RWPE1 (cell line): ENCODE measurements around the gene ANKRD63.

Experiments used
- CTCF ChIA-PET: fragments of 350-600 bp; sonication (Branson Sonifier 250); formaldehyde crosslinking; extraction: SDS; loops from one replicate; lab custom pipeline; 2021; lab: Yijun Ruan, JAX
- POLR2A ChIA-PET: fragments of 400-600 bp; formaldehyde crosslinking; extraction: SDS; loops from one replicate; lab custom pipeline; 2020; ENCODE audit warnings: antibody characterized with exemption; ENCODE audit not compliant: low non-redundant PET; lab: Yijun Ruan, JAX
- DNase-seq: peaks from one replicate; pipeline ENCODE4 v3.0.0; 2012; ENCODE audit warnings: low spot score
- H3K27ac ChIP-seq: fragments of 450-650 bp; 2 replicates; pipeline ENCODE4 v1.5.1; 2017
- CTCF ChIP-seq: fragments of 450-650 bp; conservative IDR thresholded peaks from 2 replicates; pipeline ENCODE4 v1.5.1; 2017; ENCODE audit warnings: low read depth, mild to moderate bottlenecking

Gene ANKRD63

GRCh38 chr15:40287505-40287904 lies 4.6 kb upstream of the ANKRD63 start:
- no peak overlapping the region for H3K27ac ChIP-seq
- no peak for DNase-seq
- CTCF ChIA-PET = interaction anchor here (1.0 to 2.5 kb wide), 4 partner anchors 14 to 80 kb away, joined by 3 to 9 read pairs (median 5); no protein-coding TSS in a partner anchor
- no peak for TF ChIP-seq CTCF
- POLR2A ChIA-PET = no interaction called here

GRCh38 chr15:40286794-40287193 lies 3.9 kb upstream of the ANKRD63 start:
- CTCF ChIA-PET = interaction anchor here (0.5 to 1.0 kb wide), 2 partner anchors 69 to 135 kb away, joined by 3 read pairs; no protein-coding TSS in a partner anchor
- H3K27ac ChIP-seq = no peak overlapping the region
- POLR2A ChIA-PET = no interaction called here
- no peak for TF ChIP-seq CTCF
- no peak for DNase-seq

GRCh38 chr15:40286061-40286532 lies 3.2 kb upstream of the ANKRD63 start:
- no peak for DNase-seq
- CTCF ChIA-PET = interaction anchor here (1.1 to 2.0 kb wide), 3 partner anchors 32 to 82 kb away, joined by 3 to 6 read pairs (median 6); no protein-coding TSS in a partner anchor
- H3K27ac ChIP-seq = peak overlapping the region; percentile 12; the same call in 1 of the 2 replicates
- TF ChIP-seq CTCF = no peak
- POLR2A ChIA-PET = no interaction called here

- CTCF ChIA-PET = interaction anchor here (1.1 to 2.0 kb wide), 3 partner anchors 33 to 82 kb away, joined by 3 to 6 read pairs (median 6); no protein-coding TSS in a partner anchor
- POLR2A ChIA-PET = no interaction called here
- TF ChIP-seq CTCF = no peak
- peak overlapping the region; percentile 12; the same call in 1 of the 2 replicates for H3K27ac ChIP-seq
- no peak for DNase-seq
These were observed 2.7 kb upstream of the ANKRD63 start for GRCh38 chr15:40285554-40286011.

GRCh38 chr15:40285151-40285550 lies 2.3 kb upstream of the ANKRD63 start:
- TF ChIP-seq CTCF = no peak
- H3K27ac ChIP-seq = peak overlapping the region; percentile 12; the same call in 1 of the 2 replicates
- ChIA-PET POLR2A (no interaction called here), CTCF (interaction anchor here (1.1 to 2.0 kb wide), 3 partner anchors 33 to 83 kb away, joined by 3 to 6 read pairs (median 6); no protein-coding TSS in a partner anchor)
- no peak for DNase-seq

GRCh38 chr15:40283615-40284300 lies 894 bp upstream of the ANKRD63 start:
- POLR2A ChIA-PET = no interaction called here
- no peak for TF ChIP-seq CTCF
- CTCF ChIA-PET = interaction anchor here (0.6 to 1.0 kb wide), 5 partner anchors 9 to 139 kb away, joined by 3 to 10 read pairs (median 4); partner anchors contain the start of gene CCDC9B
- no peak for DNase-seq
- H3K27ac ChIP-seq = no peak overlapping the region
